H9 (cell line): Measurements from ENCODE around the gene RPE65. TPM values are rescaled to one million over a fixed set of nuclear protein-coding genes. Genes with fewer than 3 reads are reported as not detected.

Source experiments
- DNase-seq: peaks from one replicate; pipeline ENCODE4 v3.0.0-alpha.2; 2017
- H2AFZ ChIP-seq: one replicate; pipeline ENCODE4 v1.6.1; 2013; ENCODE audit warnings: mild to moderate bottlenecking, low read length, control low read depth, moderate library complexity
- H2AK5ac ChIP-seq: 2 replicates; pipeline ENCODE4 v1.6.1; 2013; ENCODE audit warnings: low read length, control low read depth, mixed read lengths; ENCODE audit not compliant: insufficient read length
- H2BK120ac ChIP-seq: one replicate; pipeline ENCODE4 v1.6.1; 2013; ENCODE audit warnings: low read depth, mild to moderate bottlenecking, low read length, control low read depth, inconsistent platforms; ENCODE audit not compliant: poor library complexity, severe bottlenecking
- H2BK12ac ChIP-seq: 2 replicates; pipeline ENCODE4 v1.6.1; 2013; ENCODE audit warnings: low read length, control low read depth, mixed read lengths, low read depth; ENCODE audit not compliant: insufficient read length
- H2BK15ac ChIP-seq: 2 replicates; pipeline ENCODE4 v1.6.1; 2013; ENCODE audit warnings: low read depth, low read length, control low read depth
- H2BK20ac ChIP-seq: one replicate; pipeline ENCODE4 v1.6.1; 2013; ENCODE audit warnings: low read depth, mild to moderate bottlenecking, low read length, control low read depth, inconsistent platforms; ENCODE audit not compliant: poor library complexity, severe bottlenecking
- H2BK5ac ChIP-seq: 2 replicates; pipeline ENCODE4 v1.6.1; 2013; ENCODE audit warnings: low read length, control low read depth, mixed read lengths; ENCODE audit not compliant: insufficient read length
- H3K14ac ChIP-seq: 2 replicates; pipeline ENCODE4 v1.6.1; 2013; ENCODE audit warnings: low read length, control low read depth; ENCODE audit not compliant: insufficient read depth
- H3K18ac ChIP-seq: 2 replicates; pipeline ENCODE4 v1.6.1; 2013; ENCODE audit warnings: low read depth, mild to moderate bottlenecking, mixed read lengths, low read length, control low read depth; ENCODE audit not compliant: insufficient read length
- H3K23ac ChIP-seq: 2 replicates; pipeline ENCODE4 v1.6.1; 2013; ENCODE audit warnings: low read length, control low read depth, mixed read lengths, low read depth; ENCODE audit not compliant: insufficient read length
- H3K23me2 ChIP-seq: 2 replicates; pipeline ENCODE4 v1.6.1; 2013; ENCODE audit warnings: low read depth, mild to moderate bottlenecking, mixed read lengths, low read length, control low read depth; ENCODE audit not compliant: insufficient read length, poor library complexity, severe bottlenecking
- H3K27ac ChIP-seq: 2 replicates; pipeline ENCODE4 v1.5.1; 2013; ENCODE audit warnings: low read length, control low read depth, mixed read lengths, low read depth; ENCODE audit not compliant: insufficient read length
- H3K27me3 ChIP-seq: 2 replicates; pipeline ENCODE4 v1.6.1; 2013; ENCODE audit warnings: low read length, control low read depth, inconsistent platforms; ENCODE audit not compliant: insufficient read depth
- H3K4ac ChIP-seq: 2 replicates; pipeline ENCODE4 v1.6.1; 2013; ENCODE audit warnings: low read depth, mild to moderate bottlenecking, control low read depth, inconsistent platforms, low read length, moderate library complexity
- H3K4me1 ChIP-seq: 2 replicates; pipeline ENCODE4 v1.6.1; 2013; ENCODE audit warnings: low read length, control low read depth, inconsistent platforms; ENCODE audit not compliant: insufficient read depth
- H3K4me2 ChIP-seq: 2 replicates; pipeline ENCODE4 v1.6.1; 2013; ENCODE audit warnings: low read length, control low read depth, mixed read lengths; ENCODE audit not compliant: insufficient read length, insufficient read depth
- H3K56ac ChIP-seq: 2 replicates; pipeline ENCODE4 v1.6.1; 2013; ENCODE audit warnings: low read depth, mild to moderate bottlenecking, mixed read lengths, low read length, control low read depth; ENCODE audit not compliant: insufficient read length
- H3K79me1 ChIP-seq: 2 replicates; pipeline ENCODE4 v1.6.1; 2013; ENCODE audit warnings: low read depth, mild to moderate bottlenecking, moderate library complexity, low read length, control low read depth, inconsistent platforms; ENCODE audit not compliant: insufficient read depth, poor library complexity, severe bottlenecking
- H3K79me2 ChIP-seq: 2 replicates; pipeline ENCODE4 v1.6.1; 2013; ENCODE audit warnings: low read length, control low read depth, inconsistent platforms; ENCODE audit not compliant: insufficient read depth
- H3K9ac ChIP-seq: 2 replicates; pipeline ENCODE4 v1.6.1; 2013; ENCODE audit warnings: low read length, control low read depth, mixed read lengths; ENCODE audit not compliant: insufficient read length; ENCODE audit errors: extremely low read depth
- H3K9me3 ChIP-seq: one replicate; pipeline ENCODE4 v1.6.1; 2013; ENCODE audit warnings: low read depth, low read length, inconsistent platforms; ENCODE audit not compliant: control insufficient read depth
- H3T11ph ChIP-seq: one replicate; pipeline ENCODE4 v1.6.1; 2013; ENCODE audit warnings: mild to moderate bottlenecking, low read length, control low read depth, inconsistent platforms
- H4K20me1 ChIP-seq: one replicate; pipeline ENCODE4 v1.6.1; 2013; ENCODE audit not compliant: control insufficient read depth, insufficient read length, insufficient read depth
- H4K5ac ChIP-seq: 2 replicates; pipeline ENCODE4 v1.6.1; 2013; ENCODE audit warnings: low read depth, mild to moderate bottlenecking, mixed read lengths, low read length, control low read depth; ENCODE audit not compliant: insufficient read length
- H4K8ac ChIP-seq: replicated peaks from 2 replicates; pipeline ENCODE4 v1.6.1; 2013; ENCODE audit warnings: low read length, control low read depth, mixed read lengths, low read depth; ENCODE audit not compliant: insufficient read length
- H4K91ac ChIP-seq: 2 replicates; pipeline ENCODE4 v1.6.1; 2013; ENCODE audit warnings: low read depth, mild to moderate bottlenecking, moderate library complexity, mixed read lengths, low read length, control low read depth; ENCODE audit not compliant: insufficient read length
- H3K27ac Mint-ChIP-seq, 3 experiments: 2 replicates in 2 of 3; 3 replicates in 1 of 3; pipeline ENCODE4 v1.8.0; 2020 to 2021; ENCODE audit warnings: mixed read lengths in 3 of 3, mild to moderate bottlenecking in 1 of 3, moderate library complexity in 1 of 3
- H3K27me3 Mint-ChIP-seq: 2 replicates; pipeline ENCODE4 v1.8.0; 2021; ENCODE audit warnings: low read depth, mild to moderate bottlenecking, moderate library complexity, mixed read lengths
- H3K36me3 Mint-ChIP-seq, 3 experiments: 2 replicates in 2 of 3; 3 replicates in 1 of 3; pipeline ENCODE4 v1.8.0; 2020 to 2021; ENCODE audit warnings: low read depth in 3 of 3, mixed read lengths in 3 of 3; ENCODE audit not compliant: insufficient read depth in 1 of 3
- H3K4me1 Mint-ChIP-seq, 2 experiments: 2 replicates each; pipeline ENCODE4 v1.8.0; 2020; ENCODE audit warnings: mixed read lengths in 2 of 2
- H3K4me3 Mint-ChIP-seq, 2 experiments: 2 replicates in 1 of 2; 3 replicates in 1 of 2; pipeline ENCODE4 v1.8.0; 2020 to 2021; ENCODE audit warnings: mild to moderate bottlenecking in 2 of 2, mixed read lengths in 2 of 2, moderate library complexity in 1 of 2
- H3K9me3 Mint-ChIP-seq, 2 experiments: 2 replicates in 1 of 2; 3 replicates in 1 of 2; pipeline ENCODE4 v1.8.0; 2020; ENCODE audit warnings: mild to moderate bottlenecking in 2 of 2, mixed read lengths in 2 of 2, moderate library complexity in 1 of 2
- WGBS: extraction: QIAGEN DNeasy Blood & Tissue Kit; methylation state at CpG from one replicate; pipeline ENCODE4 v1.1.7; 2013; ENCODE audit warnings: missing lambda C conversion rate, low lambda C conversion rate, mixed read lengths; ENCODE audit not compliant: insufficient read length; ENCODE audit errors: extremely low coverage; 5-methylcytosine and 5-hydroxymethylcytosine counted together
- total RNA-seq: library from RNA; stranded (reverse); gene quantifications from 2 replicates; pipeline ENCODE4 v1.2.1, GENCODE V29; 2021
- TF ChIP-seq, protein P1 (sequence below): fragments of 200-600 bp; sonication (generic); conservative IDR thresholded peaks from 3 replicates; pipeline ENCODE4 v1.8.0; 2021; ENCODE audit warnings: antibody characterized with exemption, mild to moderate bottlenecking

The RPE65 gene
- total RNA-seq, 1 experiment from 2014 or later, result not detected

DNA sequence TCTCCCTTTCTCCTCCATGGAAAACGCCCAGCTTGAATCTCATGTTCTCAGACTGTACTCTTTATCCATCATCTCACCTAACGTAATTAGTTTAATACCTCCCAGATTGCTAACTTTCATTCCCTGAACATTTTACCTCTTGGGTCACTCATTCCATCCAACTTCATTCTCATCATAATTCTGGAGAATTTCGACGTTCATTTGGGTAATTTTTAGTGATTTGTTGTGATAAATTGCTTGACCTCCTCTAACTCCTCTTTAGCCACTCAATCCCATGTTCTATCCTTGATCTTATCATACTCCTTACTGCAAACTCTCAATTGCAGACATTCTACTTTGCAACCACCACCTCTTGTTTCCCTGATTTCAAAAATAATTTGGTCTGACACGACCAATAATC is 28.4 kb downstream of the RPE65 start:
- H3K4ac ChIP-seq, result no peak overlapping the region

More for the DNA sequence above, 28.4 kb downstream of the RPE65 start:
- Histone ChIP-seq H3K27me3 (no peaks in the 10 kb centered on the region), H3K18ac (no peak overlapping the region), H3K23me2 (no peaks in the 10 kb centered on the region), H3K9ac (no peak overlapping the region), H3K9me3 (no peaks in the 10 kb centered on the region), H3T11ph (no peak overlapping the region), H3K23ac (no peak overlapping the region), H2BK5ac (no peak overlapping the region), H3K79me1 (no peaks in the 10 kb centered on the region), H3K14ac (no peak overlapping the region), H4K91ac (no peak overlapping the region), H3K4me2 (no peak overlapping the region), H3K27ac (no peak overlapping the region), H3K56ac (no peak overlapping the region), H4K5ac (no peak overlapping the region), H3K79me2 (no peaks in the 10 kb centered on the region), H2BK120ac (no peak overlapping the region), H2BK12ac (no peak overlapping the region), H4K8ac (no peak overlapping the region), H2AFZ (no peak overlapping the region), H2BK20ac (no peak overlapping the region), H2AK5ac (no peak overlapping the region), H4K20me1 (no peaks in the 10 kb centered on the region), H3K4me1 (no peaks in the 10 kb centered on the region), H2BK15ac (no peak overlapping the region)
- no peaks in the 10 kb centered on the region for H3K9me3 Mint-ChIP-seq
- no peak overlapping the region for H3K27ac Mint-ChIP-seq
- no peaks in the 10 kb centered on the region for H3K36me3 Mint-ChIP-seq
- no peak for DNase-seq
- no CpG with 5 or more reads among the region's 5 CpGs for WGBS
- no peaks in the 10 kb centered on the region for H3K27me3 Mint-ChIP-seq
- H3K4me3 Mint-ChIP-seq, result no peak overlapping the region
- no peaks in the 10 kb centered on the region for H3K4me1 Mint-ChIP-seq
- TF ChIP-seq, protein P1, sequence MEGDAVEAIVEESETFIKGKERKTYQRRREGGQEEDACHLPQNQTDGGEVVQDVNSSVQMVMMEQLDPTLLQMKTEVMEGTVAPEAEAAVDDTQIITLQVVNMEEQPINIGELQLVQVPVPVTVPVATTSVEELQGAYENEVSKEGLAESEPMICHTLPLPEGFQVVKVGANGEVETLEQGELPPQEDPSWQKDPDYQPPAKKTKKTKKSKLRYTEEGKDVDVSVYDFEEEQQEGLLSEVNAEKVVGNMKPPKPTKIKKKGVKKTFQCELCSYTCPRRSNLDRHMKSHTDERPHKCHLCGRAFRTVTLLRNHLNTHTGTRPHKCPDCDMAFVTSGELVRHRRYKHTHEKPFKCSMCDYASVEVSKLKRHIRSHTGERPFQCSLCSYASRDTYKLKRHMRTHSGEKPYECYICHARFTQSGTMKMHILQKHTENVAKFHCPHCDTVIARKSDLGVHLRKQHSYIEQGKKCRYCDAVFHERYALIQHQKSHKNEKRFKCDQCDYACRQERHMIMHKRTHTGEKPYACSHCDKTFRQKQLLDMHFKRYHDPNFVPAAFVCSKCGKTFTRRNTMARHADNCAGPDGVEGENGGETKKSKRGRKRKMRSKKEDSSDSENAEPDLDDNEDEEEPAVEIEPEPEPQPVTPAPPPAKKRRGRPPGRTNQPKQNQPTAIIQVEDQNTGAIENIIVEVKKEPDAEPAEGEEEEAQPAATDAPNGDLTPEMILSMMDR, result no peak
